ENCODE data around the gene LZTFL1.

The LZTFL1 gene

GRCh38 chr3:45816544-45816943 lies 25.4 kb downstream of the LZTFL1 start:
- in situ Hi-C loops (cut with HindIII; ENCODE audit: low sequenced_read_pairs), result no loop called here

GRCh38 chr3:45814322-45814721 lies 27.6 kb downstream of the LZTFL1 start:
- in situ Hi-C loops (cut with HindIII; ENCODE audit: low sequenced_read_pairs), result no loop called here

- in situ Hi-C loops (cut with HindIII; ENCODE audit: low sequenced_read_pairs), result no loop called here
Observed at GRCh38 chr3:45807681-45808540, 34.0 kb downstream of the LZTFL1 start.

- in situ Hi-C loops (cut with HindIII; ENCODE audit: low sequenced_read_pairs), result no loop called here
Observed at GRCh38 chr3:45807133-45807532, 34.8 kb downstream of the LZTFL1 start.

- in situ Hi-C loops (cut with HindIII; ENCODE audit: low sequenced_read_pairs), result no loop called here
Observed at GRCh38 chr3:45806072-45806471, 35.8 kb downstream of the LZTFL1 start.

- in situ Hi-C loops (cut with HindIII; ENCODE audit: low sequenced_read_pairs), result no loop called here
Observed at GRCh38 chr3:45803252-45803935, 38.5 kb downstream of the LZTFL1 start.

- in situ Hi-C loops (cut with HindIII; ENCODE audit: low sequenced_read_pairs), result no loop called here
Observed at GRCh38 chr3:45802146-45802545, 39.8 kb downstream of the LZTFL1 start.

GRCh38 chr3:45800611-45801010 lies 41.3 kb downstream of the LZTFL1 start:
- in situ Hi-C loops (cut with HindIII; ENCODE audit: low sequenced_read_pairs), result no loop called here

GRCh38 chr3:45799586-45799985 lies 42.3 kb downstream of the LZTFL1 start:
- in situ Hi-C loops (cut with HindIII; ENCODE audit: low sequenced_read_pairs), result no loop called here

GRCh38 chr3:45798034-45798433 lies 43.9 kb downstream of the LZTFL1 start:
- in situ Hi-C loops (cut with HindIII; ENCODE audit: low sequenced_read_pairs), result no loop called here

GRCh38 chr3:45796902-45797637 lies 44.8 kb downstream of the LZTFL1 start:
- in situ Hi-C loops (cut with HindIII; ENCODE audit: low sequenced_read_pairs), result no loop called here

GRCh38 chr3:45795882-45796765 lies 45.8 kb downstream of the LZTFL1 start, which contains the start of gene SLC6A20:
Gene SLC6A20, minus strand, starts transcription at chr3:45796536. Its CDS starts 117 bp downstream, at chr3:45796419.
- in situ Hi-C loops (cut with HindIII; ENCODE audit: low sequenced_read_pairs), result no loop called here

GRCh38 chr3:45795509-45795881 lies 46.4 kb downstream of the LZTFL1 start:
- in situ Hi-C loops (cut with HindIII; ENCODE audit: low sequenced_read_pairs), result no loop called here

GRCh38 chr3:45794660-45795059 lies 47.3 kb downstream of the LZTFL1 start:
- in situ Hi-C loops (cut with HindIII; ENCODE audit: low sequenced_read_pairs), result no loop called here

GRCh38 chr3:45794177-45794560 lies 47.8 kb downstream of the LZTFL1 start:
- in situ Hi-C loops (cut with HindIII; ENCODE audit: low sequenced_read_pairs), result no loop called here

GRCh38 chr3:45793482-45794176 lies 48.3 kb downstream of the LZTFL1 start:
- in situ Hi-C loops (cut with HindIII; ENCODE audit: low sequenced_read_pairs), result no loop called here

- in situ Hi-C loops (cut with HindIII; ENCODE audit: low sequenced_read_pairs), result no loop called here
Observed at GRCh38 chr3:45792516-45793172, 49.3 kb downstream of the LZTFL1 start.

GRCh38 chr3:45792036-45792435 lies 49.9 kb downstream of the LZTFL1 start:
- in situ Hi-C loops (cut with HindIII; ENCODE audit: low sequenced_read_pairs), result no loop called here

- in situ Hi-C loops (cut with HindIII; ENCODE audit: low sequenced_read_pairs), result no loop called here
Observed at GRCh38 chr3:45790596-45790995, 51.3 kb downstream of the LZTFL1 start.

Data from DLD1 (cell line).